Coronary artery (tissue), 2 donors: ENCODE data around the gene NNT.

Experiments used
- DNase-seq: peaks from one replicate; pipeline ENCODE4 v3.0.0-alpha.2; 2017; ENCODE audit warnings: low spot score
- H3K27ac ChIP-seq, 2 donors: fragments of 200-600 bp; sonication (generic); one replicate each; pipeline ENCODE4 v1.5.1; 2016 to 2019
- H3K4me3 ChIP-seq: fragments of 200-600 bp; sonication (generic); 2 replicates; pipeline ENCODE4 v1.5.1; 2016; ENCODE audit warnings: mild to moderate bottlenecking, moderate library complexity
- CTCF ChIP-seq: fragments of 200-600 bp; sonication (generic); IDR thresholded peaks from one replicate; pipeline ENCODE4 v1.5.1; 2019; ENCODE audit warnings: antibody characterized with exemption

Gene NNT

GRCh38 chr5:43561356-43561755, 41.6 kb upstream of the NNT start:
- H3K4me3 ChIP-seq, result no peak overlapping the region
- no peak for TF ChIP-seq CTCF
- no peak overlapping the region for H3K27ac ChIP-seq
- DNase-seq, result no peak

GRCh38 chr5:43563321-43563720, 39.7 kb upstream of the NNT start:
- no peak for DNase-seq
- no peak for TF ChIP-seq CTCF
- H3K4me3 ChIP-seq, result no peak overlapping the region
- peak overlapping the region; percentile 52 to 76 for H3K27ac ChIP-seq

GRCh38 chr5:43564289-43564850, 38.6 kb upstream of the NNT start:
- H3K4me3 ChIP-seq, result no peak overlapping the region
- no peak for TF ChIP-seq CTCF

GRCh38 chr5:43565043-43565442, 37.9 kb upstream of the NNT start:
- Histone ChIP-seq H3K27ac (no peak overlapping the region), H3K4me3 (no peak overlapping the region)
- no peak for TF ChIP-seq CTCF
- no peak for DNase-seq

More at GRCh38 chr5:43564289-43564850, 38.6 kb upstream of the NNT start:
- no peak overlapping the region for H3K27ac ChIP-seq
- DNase-seq, result no peak

GRCh38 chr5:43567967-43568366, 35.0 kb upstream of the NNT start:
- no peak for DNase-seq
- no peak overlapping the region for H3K27ac ChIP-seq
- no peak overlapping the region for H3K4me3 ChIP-seq
- no peak for TF ChIP-seq CTCF

- Histone ChIP-seq H3K27ac (no peak overlapping the region), H3K4me3 (no peak overlapping the region)
- no peak for DNase-seq
- TF ChIP-seq CTCF, result no peak
Observed at GRCh38 chr5:43569236-43569746, 33.7 kb upstream of the NNT start.

GRCh38 chr5:43570450-43571158, 32.4 kb upstream of the NNT start:
- no peak for DNase-seq
- no peak for TF ChIP-seq CTCF
- Histone ChIP-seq H3K27ac (peak overlapping the region; percentile 52 to 59), H3K4me3 (peak overlapping the region; percentile 48)
